Heart left ventricle (tissue), 13 donors: ENCODE data around the gene RRBP1.

Experiments used
- CTCF ChIP-seq, 12 donors: fragments of 200-600 bp; sonication (generic) in 4 of 12; IDR thresholded peaks; one replicate each; pipeline versions ENCODE4 v1.5.0 to v1.8.0; 2018 to 2022; ENCODE audit warnings: antibody characterized with exemption in 12 of 12, mild to moderate bottlenecking in 5 of 12
- POLR2A ChIP-seq, 2 donors: fragments of 450-650 bp; IDR thresholded peaks; one replicate each; pipeline ENCODE4 v1.6.1; 2017; ENCODE audit warnings: antibody characterized with exemption in 2 of 2, mild to moderate bottlenecking in 2 of 2, moderate library complexity in 2 of 2
- donor health status: ischemic (EF 13 %, LVEDD 7.1; RV severe dilation, severe dysfunction).
- donor health status: DM: no; HTN: yes; CAD: no.
- donor health status: DM: no; HTN: no; CAD: no.
- donor health status: ischemic (EF 25% LVEDD 6.9; RV normal size, moderate dysfunction).
- donor health status: ischemic (EF 25% LVEDD 5.7; RV mildly dilated, moderate dysfunction).
- donor health status: ischemic (EF 35%, LVEDD 5.7; RV mildly dilated, moderate dysfunction).
- donor health status: nonischemic (EF 11% LVEDD 7.7; RV severe dilation, severe dysfunction).
- donor health status: DM: yes; HTN: yes; CAD: no.
- donor health status: PGD.
- donor health status: ischemic (EF 29% LVEDD 5.4; RV normal size, mild dysfunction).
- donor health status: nonischemic (EF 23%, LVEDD 6.1; RV moderate dilation, normal function).

- TF ChIP-seq POLR2A (IDR thresholded peaks at IDR 0.05), result no peak
- TF ChIP-seq CTCF (IDR thresholded peaks at IDR 0.05), result no peak
Measured at GRCh38 chr20:17637985-17638640, 43.9 kb downstream of the RRBP1 start.
